Measurements from ENCODE around the gene MAP2K6. TPM values are rescaled to one million over a fixed set of nuclear protein-coding genes. Genes with fewer than 3 reads are reported as not detected.

MAP2K6 gene
- total RNA-seq: 10.0 and 10.7 TPM in 2 replicates

GRCh38 chr17:69414408-69415274 lies at the start of gene MAP2K6:
Gene MAP2K6 (plus strand): TSS chr17:69414697. CDS start chr17:69414985, 288 bp downstream.
- intact Hi-C loops (cut with micrococcal nuclease): no loop called here

DNA sequence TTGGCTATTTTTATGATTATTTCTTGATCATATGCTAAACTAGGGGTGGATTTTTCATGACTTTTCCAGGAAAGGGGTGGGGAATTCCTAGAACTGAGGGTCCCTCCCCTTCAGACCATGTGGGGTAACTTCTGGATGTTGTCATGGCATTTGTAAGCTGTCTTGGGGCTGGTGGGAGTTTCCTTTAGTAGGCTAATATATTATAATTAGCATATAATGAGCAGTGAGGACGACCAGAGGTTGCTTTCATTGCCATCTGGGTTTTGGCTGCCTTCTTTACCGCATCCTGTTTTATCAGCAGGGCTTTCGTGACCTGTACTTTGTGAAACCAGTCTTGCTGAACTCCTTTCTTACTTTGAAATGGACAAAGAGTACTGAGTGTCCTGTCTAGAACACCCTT lies 47.2 kb upstream of the MAP2K6 start:
- intact Hi-C loops (cut with micrococcal nuclease): no loop called here

DNA sequence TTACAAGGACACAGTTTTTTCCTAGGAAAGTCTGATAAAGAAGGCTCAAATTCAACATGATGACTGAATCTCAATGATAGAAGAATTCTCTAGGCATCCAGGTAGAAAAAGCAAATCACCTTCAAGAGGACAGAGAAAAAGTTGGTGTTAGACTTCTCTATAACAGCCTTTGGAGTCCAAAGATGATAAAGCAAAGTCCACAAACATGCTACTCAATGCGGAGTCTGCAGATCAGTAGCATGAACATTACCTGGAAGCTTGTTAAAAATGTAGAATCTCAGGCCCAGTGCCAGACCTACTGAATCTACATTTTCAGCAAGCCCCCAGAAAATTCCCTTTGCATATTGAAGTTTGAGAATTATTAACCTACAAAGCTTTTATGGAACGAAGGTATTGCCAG lies 41.4 kb upstream of the MAP2K6 start:
- intact Hi-C loops (cut with micrococcal nuclease): no loop called here

DNA sequence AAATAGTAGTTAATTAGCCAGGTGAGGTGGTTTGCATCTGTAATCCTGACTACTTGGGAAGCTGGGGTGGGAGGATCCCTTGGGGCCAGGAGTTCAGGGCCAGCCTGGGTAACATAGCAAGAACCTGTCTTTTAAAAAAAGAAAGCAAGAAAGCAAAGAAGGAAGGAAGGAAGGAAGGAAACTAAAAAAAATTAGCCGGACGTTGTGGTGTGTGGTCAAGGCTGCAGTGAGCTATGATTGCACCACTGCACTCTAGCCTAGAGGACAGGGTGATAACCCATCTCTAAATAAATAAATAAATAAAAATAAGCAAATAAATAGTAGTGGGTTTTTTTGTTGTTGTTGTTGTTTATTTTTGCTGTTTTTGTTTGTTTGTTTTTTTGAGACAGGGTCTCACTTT lies 39.3 kb upstream of the MAP2K6 start:
- intact Hi-C loops (cut with micrococcal nuclease): no loop called here

DNA sequence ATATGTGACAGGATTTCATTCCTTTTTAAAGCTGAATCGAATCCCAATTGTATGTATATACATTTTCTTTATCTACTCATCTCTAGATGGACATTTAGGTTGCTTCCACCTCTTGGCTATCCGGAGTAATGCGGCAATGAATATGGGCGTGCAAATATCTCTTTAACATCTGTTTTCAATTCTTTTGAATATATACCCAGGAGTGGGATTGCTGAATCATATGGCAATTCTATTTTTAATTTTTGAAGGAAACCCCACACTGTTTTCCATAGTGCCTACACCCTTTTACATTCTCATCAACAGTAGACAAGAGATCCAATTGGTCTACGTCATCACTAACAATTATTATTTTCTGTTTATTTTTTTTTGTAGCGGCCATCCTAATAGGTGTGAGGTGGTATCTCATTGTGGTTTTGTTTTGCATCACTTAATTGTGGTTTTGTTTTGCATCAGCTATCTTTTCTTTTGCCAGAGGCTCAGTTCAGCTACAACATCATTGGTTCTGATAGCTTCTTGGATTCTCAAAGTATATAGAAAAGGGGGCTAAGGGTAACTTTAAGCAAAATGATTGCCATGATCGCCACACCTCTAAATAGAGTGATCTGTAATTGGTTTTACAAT lies 25.6 kb upstream of the MAP2K6 start:
- intact Hi-C loops (cut with micrococcal nuclease): no loop called here

GRCh38 chr17:69390795-69391501 lies 23.5 kb upstream of the MAP2K6 start:
- intact Hi-C loops (cut with micrococcal nuclease): no loop called here

- intact Hi-C loops (cut with micrococcal nuclease): no loop called here
Observed at GRCh38 chr17:69401251-69401650, 13.2 kb upstream of the MAP2K6 start.

DNA sequence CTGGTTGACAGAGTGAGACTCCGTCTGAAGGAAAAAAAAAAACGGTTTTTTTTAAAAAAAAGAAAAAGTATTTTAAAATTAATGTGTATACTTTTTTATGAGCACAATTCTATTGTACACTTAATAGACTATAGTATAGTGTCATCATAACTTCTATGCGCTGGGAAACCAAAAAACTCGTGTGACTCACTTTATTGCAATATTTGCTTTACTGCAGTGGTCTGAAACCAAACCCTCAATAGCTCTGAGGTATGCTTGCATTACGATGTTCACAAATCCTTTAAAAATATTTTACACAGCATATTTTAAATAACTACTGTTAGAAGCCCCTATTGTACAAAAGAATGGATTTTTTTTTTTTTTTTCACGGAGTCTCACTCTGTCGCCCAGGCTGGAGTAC lies 12.4 kb upstream of the MAP2K6 start:
- intact Hi-C loops (cut with micrococcal nuclease): no loop called here

GRCh38 chr17:69404399-69404798 lies 10.1 kb upstream of the MAP2K6 start:
- intact Hi-C loops (cut with micrococcal nuclease): no loop called here

DNA sequence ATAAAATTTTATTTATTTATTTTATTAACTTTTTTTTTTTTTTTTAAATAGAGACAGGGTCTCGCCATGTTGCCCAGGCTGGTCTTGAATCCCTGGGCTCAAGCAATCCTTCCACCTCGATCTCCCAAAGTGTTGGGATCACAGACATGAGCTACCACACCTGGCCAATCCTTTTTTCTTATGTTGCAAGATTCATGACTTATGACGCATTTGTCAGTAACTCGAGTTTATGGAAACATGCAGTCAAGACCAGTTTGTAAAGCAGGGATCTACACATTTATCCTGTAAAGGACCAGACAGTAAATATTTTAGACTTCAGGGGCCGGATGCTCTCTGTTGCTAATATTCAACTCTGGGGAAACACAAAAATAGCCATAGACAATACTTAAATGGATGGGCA lies 9.4 kb upstream of the MAP2K6 start:
- intact Hi-C loops (cut with micrococcal nuclease): no loop called here

GRCh38 chr17:69406941-69407340 lies 7.6 kb upstream of the MAP2K6 start:
- intact Hi-C loops (cut with micrococcal nuclease): no loop called here

- intact Hi-C loops (cut with micrococcal nuclease): no loop called here
Observed at GRCh38 chr17:69407759-69408158, 6.7 kb upstream of the MAP2K6 start.

DNA sequence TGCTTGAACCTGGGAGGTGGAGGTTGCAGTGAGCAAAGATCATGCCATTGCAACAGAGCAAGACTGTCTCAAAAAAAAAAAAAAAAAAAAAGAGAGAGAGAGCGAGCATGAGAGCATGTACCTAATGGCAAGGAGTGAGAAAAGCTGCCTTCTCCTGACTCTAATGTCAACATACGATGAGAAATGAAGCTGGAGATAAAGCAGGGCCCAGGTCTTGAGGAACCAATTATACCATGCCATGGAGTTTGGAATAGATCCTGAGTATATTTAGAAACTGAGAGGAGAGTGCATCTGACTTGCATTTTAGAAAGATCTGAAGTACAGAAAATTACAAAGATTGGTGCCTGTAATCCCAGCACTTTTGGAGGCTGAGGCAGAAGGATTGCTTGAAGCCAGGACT lies 3.8 kb upstream of the MAP2K6 start:
- intact Hi-C loops (cut with micrococcal nuclease): no loop called here

DNA sequence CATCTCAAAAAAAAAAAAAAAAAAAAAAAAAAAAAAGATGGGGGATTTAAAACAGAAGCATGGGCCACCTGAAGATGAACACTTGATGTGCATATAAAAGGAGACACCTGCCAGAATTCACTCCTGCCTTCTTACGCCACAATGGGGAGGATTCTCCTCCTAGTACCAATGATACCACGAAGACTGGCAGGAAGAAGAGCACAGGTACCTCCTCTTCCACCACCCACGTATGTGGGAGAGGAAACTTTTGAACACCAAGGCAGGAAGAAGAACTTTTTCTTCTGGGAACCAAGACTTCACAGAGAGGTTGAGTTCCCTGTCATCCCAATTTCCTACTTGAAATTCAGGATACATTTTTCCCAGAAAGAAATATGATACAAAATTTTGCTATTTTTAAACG lies 2.7 kb upstream of the MAP2K6 start:
- intact Hi-C loops (cut with micrococcal nuclease): no loop called here

- intact Hi-C loops (cut with micrococcal nuclease): no loop called here
Observed at GRCh38 chr17:69412251-69412671, 2.2 kb upstream of the MAP2K6 start.

GRCh38 chr17:69415431-69415830 lies 934 bp downstream of the MAP2K6 start:
- intact Hi-C loops (cut with micrococcal nuclease): no loop called here

- intact Hi-C loops (cut with micrococcal nuclease): no loop called here
Observed at GRCh38 chr17:69417545-69418483, 3.3 kb downstream of the MAP2K6 start.

GRCh38 chr17:69418535-69418934 lies 4.0 kb downstream of the MAP2K6 start:
- intact Hi-C loops (cut with micrococcal nuclease): no loop called here

- intact Hi-C loops (cut with micrococcal nuclease): no loop called here
Observed at GRCh38 chr17:69423450-69423849, 9.0 kb downstream of the MAP2K6 start.

- intact Hi-C loops (cut with micrococcal nuclease): no loop called here
Observed at GRCh38 chr17:69424287-69425041, 10.0 kb downstream of the MAP2K6 start.
